ENCODE results near the gene INS. TPM values are rescaled to one million over a fixed set of nuclear protein-coding genes. Genes with fewer than 3 reads are reported as not detected.

INS gene
- polyA plus RNA-seq = 100 to 1,000 TPM in 1 of 4 donors, 10 to 100 TPM in 1, 1 to 10 TPM in 1, under 1 TPM in 1; 0.58 to 124 (median 31.0) TPM
- long read RNA-seq, donor 1, partial matches to known transcripts = 0 of 1 reads
- long read RNA-seq, donor 1, other reads (novel, unspliced or antisense) = 0 of 1 reads
- long read RNA-seq, donor 2 = 0 reads
- long read RNA-seq, donor 3 = 0 reads
- long read RNA-seq, donor 4 = 0 reads
- long read RNA-seq, donor 5 = 0 reads
- long read RNA-seq, donor 6 = 0 reads
- long read RNA-seq, donor 7 = 0 reads
- long read RNA-seq, donor 8 = 0 reads
- long read RNA-seq, donor 9 = 0 reads
- long read RNA-seq, donor 10, partial matches to known transcripts = 0 of 3 reads
- long read RNA-seq, donor 10, other reads (novel, unspliced or antisense) = 0 of 3 reads

DNA sequence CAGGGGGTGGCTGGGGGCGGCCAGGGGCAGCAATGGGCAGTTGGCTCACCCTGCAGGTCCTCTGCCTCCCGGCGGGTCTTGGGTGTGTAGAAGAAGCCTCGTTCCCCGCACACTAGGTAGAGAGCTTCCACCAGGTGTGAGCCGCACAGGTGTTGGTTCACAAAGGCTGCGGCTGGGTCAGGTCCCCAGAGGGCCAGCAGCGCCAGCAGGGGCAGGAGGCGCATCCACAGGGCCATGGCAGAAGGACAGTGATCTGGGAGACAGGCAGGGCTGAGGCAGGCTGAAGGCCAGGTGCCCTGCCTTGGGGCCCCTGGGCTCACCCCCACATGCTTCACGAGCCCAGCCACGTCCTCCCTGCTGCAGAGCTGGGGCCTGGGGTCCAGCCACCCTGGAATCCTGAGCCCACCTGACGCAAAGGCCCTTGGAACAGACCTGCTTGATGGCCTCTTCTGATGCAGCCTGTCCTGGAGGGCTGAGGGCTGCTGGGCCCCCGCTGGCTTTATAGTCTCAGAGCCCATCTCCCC is at the start of gene INS:
INS (minus strand) TSS at position 474 of the 524 bp plus-strand sequence; CDS start at position 236, 238 bp downstream.
- WGBS, 3 donors = 57 to 86% (median 63%) methylated on average over 13 of the region's 13 CpGs
- no peak within 1 kb of the TSS for H3K27ac ChIP-seq (ENCODE audit: low read depth in 1 of 3, low read length in 2 of 3)
- H3K27me3 ChIP-seq (ENCODE audit: control insufficient read depth in 3 of 3, insufficient read depth in 3 of 3, low read length in 3 of 3) = peaks cover 0 to 10% (median 0%) of the 10 kb centered on the region in 3 donors
- no peaks in the 10 kb centered on the region for H3K4me1 ChIP-seq (ENCODE audit: control insufficient read depth in 3 of 3, insufficient read depth in 2 of 3, low read depth in 1 of 3, low read length in 2 of 3)
- no peak for DNase-seq
- no peaks in the 10 kb centered on the region for H3K9me3 ChIP-seq (ENCODE audit: control insufficient read depth in 2 of 2, insufficient read depth in 1 of 2, low read depth in 1 of 2, low read length in 1 of 2)
- H3K4me3 ChIP-seq (ENCODE audit: low read depth in 1 of 3, low read length in 3 of 3) = no peak within 1 kb of the TSS
- FAIRE-seq = no peak
- H3K36me3 ChIP-seq (ENCODE audit: control insufficient read depth in 3 of 3, insufficient read depth in 2 of 3, low read depth in 1 of 3, low read length in 3 of 3) = no peaks in the 10 kb centered on the region

GRCh38 chr11:2210366-2211112 is 49.5 kb upstream of the INS start:
- DNase-seq (no peak), FAIRE-seq (no peak)
- peaks cover 0 to 65% (median 2%) of the 10 kb centered on the region in 3 donors for H3K4me1 ChIP-seq (ENCODE audit: control insufficient read depth in 3 of 3, insufficient read depth in 2 of 3, low read depth in 1 of 3, low read length in 2 of 3)
- H3K4me3 ChIP-seq (ENCODE audit: low read depth in 1 of 3, low read length in 3 of 3) = no peak overlapping the region
- peaks cover 0 to 5% of the 10 kb centered on the region in 2 donors for H3K9me3 ChIP-seq (ENCODE audit: control insufficient read depth in 2 of 2, insufficient read depth in 1 of 2, low read depth in 1 of 2, low read length in 1 of 2)
- 30 to 65% (median 43%) methylated on average over 16 of the region's 16 CpGs for WGBS, 3 donors
- H3K27me3 ChIP-seq (ENCODE audit: control insufficient read depth in 3 of 3, insufficient read depth in 3 of 3, low read length in 3 of 3) = no peaks in the 10 kb centered on the region
- H3K27ac ChIP-seq (ENCODE audit: low read depth in 1 of 3, low read length in 2 of 3) = peak overlapping the region in 2 of 3 donors; percentile 65 to 70
- H3K36me3 ChIP-seq (ENCODE audit: control insufficient read depth in 3 of 3, insufficient read depth in 2 of 3, low read depth in 1 of 3, low read length in 3 of 3) = peaks cover 0 to 4% (median 0%) of the 10 kb centered on the region in 3 donors

- FAIRE-seq (no peak), DNase-seq (no peak)
- WGBS, 3 donors = 59 to 81% (median 59%) methylated on average over 12 of the region's 12 CpGs
- peaks cover 0 to 4% (median 0%) of the 10 kb centered on the region in 3 donors for H3K36me3 ChIP-seq (ENCODE audit: control insufficient read depth in 3 of 3, insufficient read depth in 2 of 3, low read depth in 1 of 3, low read length in 3 of 3)
- no peak overlapping the region for H3K4me3 ChIP-seq (ENCODE audit: low read depth in 1 of 3, low read length in 3 of 3)
- no peaks in the 10 kb centered on the region for H3K27me3 ChIP-seq (ENCODE audit: control insufficient read depth in 3 of 3, insufficient read depth in 3 of 3, low read length in 3 of 3)
- peak overlapping the region in 2 of 3 donors; percentile 65 to 70 for H3K27ac ChIP-seq (ENCODE audit: low read depth in 1 of 3, low read length in 2 of 3)
- peaks cover 0 to 67% (median 2%) of the 10 kb centered on the region in 3 donors for H3K4me1 ChIP-seq (ENCODE audit: control insufficient read depth in 3 of 3, insufficient read depth in 2 of 3, low read depth in 1 of 3, low read length in 2 of 3)
- H3K9me3 ChIP-seq (ENCODE audit: control insufficient read depth in 2 of 2, insufficient read depth in 1 of 2, low read depth in 1 of 2, low read length in 1 of 2) = peaks cover 0 to 5% of the 10 kb centered on the region in 2 donors
Measured at GRCh38 chr11:2209900-2210321, 48.9 kb upstream of the INS start.

- Histone ChIP-seq H3K4me3 (ENCODE audit: low read depth in 1 of 3, low read length in 3 of 3) (no peak overlapping the region), H3K27me3 (ENCODE audit: control insufficient read depth in 3 of 3, insufficient read depth in 3 of 3, low read length in 3 of 3) (no peaks in the 10 kb centered on the region), H3K27ac (ENCODE audit: low read depth in 1 of 3, low read length in 2 of 3) (no peak overlapping the region), H3K4me1 (ENCODE audit: control insufficient read depth in 3 of 3, insufficient read depth in 2 of 3, low read depth in 1 of 3, low read length in 2 of 3) (peaks cover 0 to 70% (median 2%) of the 10 kb centered on the region in 3 donors), H3K36me3 (ENCODE audit: control insufficient read depth in 3 of 3, insufficient read depth in 2 of 3, low read depth in 1 of 3, low read length in 3 of 3) (peaks cover 0 to 4% (median 0%) of the 10 kb centered on the region in 3 donors), H3K9me3 (ENCODE audit: control insufficient read depth in 2 of 2, insufficient read depth in 1 of 2, low read depth in 1 of 2, low read length in 1 of 2) (peaks cover 0 to 5% of the 10 kb centered on the region in 2 donors)
- DNase-seq (no peak), FAIRE-seq (no peak)
- WGBS, 3 donors = 75 to 88% (median 77%) methylated on average over 9 to 11 of the region's 11 CpGs
Measured at GRCh38 chr11:2209370-2209801, 48.4 kb upstream of the INS start.

GRCh38 chr11:2208691-2209369 is 47.8 kb upstream of the INS start:
- peaks cover 0 to 72% (median 2%) of the 10 kb centered on the region in 3 donors for H3K4me1 ChIP-seq (ENCODE audit: control insufficient read depth in 3 of 3, insufficient read depth in 2 of 3, low read depth in 1 of 3, low read length in 2 of 3)
- WGBS, 3 donors = 36 to 74% (median 53%) methylated on average over 17 to 24 of the region's 24 CpGs
- H3K27me3 ChIP-seq (ENCODE audit: control insufficient read depth in 3 of 3, insufficient read depth in 3 of 3, low read length in 3 of 3) = no peaks in the 10 kb centered on the region
- DNase-seq (no peak), FAIRE-seq (no peak)
- H3K4me3 ChIP-seq (ENCODE audit: low read depth in 1 of 3, low read length in 3 of 3) = no peak overlapping the region
- H3K9me3 ChIP-seq (ENCODE audit: control insufficient read depth in 2 of 2, insufficient read depth in 1 of 2, low read depth in 1 of 2, low read length in 1 of 2) = peaks cover 0 to 5% of the 10 kb centered on the region in 2 donors
- peaks cover 0 to 4% (median 0%) of the 10 kb centered on the region in 3 donors for H3K36me3 ChIP-seq (ENCODE audit: control insufficient read depth in 3 of 3, insufficient read depth in 2 of 3, low read depth in 1 of 3, low read length in 3 of 3)
- peak overlapping the region in 1 of 3 donors; percentile 13 for H3K27ac ChIP-seq (ENCODE audit: low read depth in 1 of 3, low read length in 2 of 3)

DNA sequence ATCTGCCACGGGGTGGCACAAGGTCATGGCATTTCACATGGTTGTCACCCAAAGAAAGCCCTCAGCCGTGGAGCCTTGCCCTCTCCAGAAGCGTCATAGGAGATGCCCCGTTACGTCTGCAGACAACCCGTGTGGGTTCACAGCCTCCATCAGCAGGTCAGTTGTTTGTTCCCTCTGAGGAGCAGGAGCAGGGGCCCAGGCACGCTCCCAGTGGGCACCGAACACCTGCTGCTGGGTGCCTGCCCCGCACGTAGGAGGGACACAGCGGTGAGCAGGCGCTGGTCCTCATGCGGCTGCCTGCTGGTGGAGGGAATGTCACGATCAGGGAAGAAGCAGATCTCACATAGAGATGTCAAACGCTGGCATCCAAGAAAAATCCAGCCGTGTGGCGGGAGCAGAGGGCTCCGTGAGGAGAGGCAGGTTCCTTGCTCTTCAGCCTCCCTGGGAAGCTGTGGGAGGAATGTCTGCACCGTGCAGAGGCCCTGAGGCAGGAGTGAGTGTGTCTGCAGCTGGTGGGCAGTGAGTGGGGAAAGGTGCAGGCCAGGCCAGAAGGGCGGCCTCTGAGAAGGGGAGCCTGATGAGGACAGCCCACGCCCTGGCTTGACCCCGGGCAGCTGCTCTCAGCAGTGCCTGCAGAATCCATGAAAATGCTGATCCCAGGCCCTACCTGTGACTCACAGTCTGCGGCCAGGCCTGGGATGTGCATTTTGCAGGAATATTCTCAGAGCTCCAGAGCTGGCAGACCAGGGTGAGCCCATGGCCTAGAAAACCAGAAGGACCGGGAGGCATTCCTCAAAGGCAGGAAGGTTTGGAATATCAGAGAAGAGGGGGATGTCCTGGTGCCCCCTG is 47.0 kb upstream of the INS start:
- Histone ChIP-seq H3K4me3 (ENCODE audit: low read depth in 1 of 3, low read length in 3 of 3) (no peak overlapping the region), H3K27ac (ENCODE audit: low read depth in 1 of 3, low read length in 2 of 3) (no peak overlapping the region), H3K27me3 (ENCODE audit: control insufficient read depth in 3 of 3, insufficient read depth in 3 of 3, low read length in 3 of 3) (no peaks in the 10 kb centered on the region), H3K4me1 (ENCODE audit: control insufficient read depth in 3 of 3, insufficient read depth in 2 of 3, low read depth in 1 of 3, low read length in 2 of 3) (peaks cover under 1 to 74% (median 2%) of the 10 kb centered on the region in 3 donors), H3K9me3 (ENCODE audit: control insufficient read depth in 2 of 2, insufficient read depth in 1 of 2, low read depth in 1 of 2, low read length in 1 of 2) (peaks cover 0 to 5% of the 10 kb centered on the region in 2 donors), H3K36me3 (ENCODE audit: control insufficient read depth in 3 of 3, insufficient read depth in 2 of 3, low read depth in 1 of 3, low read length in 3 of 3) (peaks cover 0 to 4% (median 0%) of the 10 kb centered on the region in 3 donors)
- 71 to 79% (median 73%) methylated on average over 24 of the region's 24 CpGs for WGBS, 3 donors
- FAIRE-seq (no peak), DNase-seq (no peak)

- no peaks in the 10 kb centered on the region for H3K27me3 ChIP-seq (ENCODE audit: control insufficient read depth in 3 of 3, insufficient read depth in 3 of 3, low read length in 3 of 3)
- DNase-seq (no peak), FAIRE-seq (no peak)
- peaks cover 0 to 4% (median 0%) of the 10 kb centered on the region in 3 donors for H3K36me3 ChIP-seq (ENCODE audit: control insufficient read depth in 3 of 3, insufficient read depth in 2 of 3, low read depth in 1 of 3, low read length in 3 of 3)
- 90 to 98% (median 94%) methylated on average over 10 to 11 of the region's 11 CpGs for WGBS, 3 donors
- peaks cover 0 to 5% of the 10 kb centered on the region in 2 donors for H3K9me3 ChIP-seq (ENCODE audit: control insufficient read depth in 2 of 2, insufficient read depth in 1 of 2, low read depth in 1 of 2, low read length in 1 of 2)
- no peak overlapping the region for H3K4me3 ChIP-seq (ENCODE audit: low read depth in 1 of 3, low read length in 3 of 3)
- peaks cover 0 to 74% (median 2%) of the 10 kb centered on the region in 3 donors for H3K4me1 ChIP-seq (ENCODE audit: control insufficient read depth in 3 of 3, insufficient read depth in 2 of 3, low read depth in 1 of 3, low read length in 2 of 3)
- no peak overlapping the region for H3K27ac ChIP-seq (ENCODE audit: low read depth in 1 of 3, low read length in 2 of 3)
Measured at GRCh38 chr11:2207212-2207611, 46.2 kb upstream of the INS start.

All from small intestine (tissue), 16 donors.